Liver (tissue), 9 donors: Measurements from ENCODE around the gene KCTD3. TPM values are rescaled to one million over a fixed set of nuclear protein-coding genes. Genes with fewer than 3 reads are reported as not detected.
A peak's percentile ranks its signal among the peaks of the same experiment; 100 is the strongest.

ENCODE experiments used
- DNase-seq: peaks from one replicate; pipeline ENCODE4 v3.0.0-alpha.2; 2017; ENCODE audit warnings: low spot score
- H3K27ac ChIP-seq, 2 donors: one replicate each; pipeline ENCODE4 v1.7.0; 2013; ENCODE audit warnings: inconsistent platforms in 2 of 2, low read length in 2 of 2, control low read depth in 1 of 2, low read depth in 1 of 2, mild to moderate bottlenecking in 1 of 2
- H3K27me3 ChIP-seq, 4 donors: one replicate each; pipeline versions ENCODE4 v1.6.1 to v1.7.0; 2013; ENCODE audit warnings: low read length in 3 of 4, inconsistent platforms in 1 of 4, mild to moderate bottlenecking in 1 of 4, moderate library complexity in 1 of 4; ENCODE audit not compliant: control insufficient read depth in 4 of 4, insufficient read depth in 4 of 4
- H3K36me3 ChIP-seq, 4 donors: one replicate each; pipeline versions ENCODE4 v1.6.1 to v1.7.0; 2013; ENCODE audit warnings: low read length in 3 of 4, mild to moderate bottlenecking in 3 of 4, low read depth in 1 of 4, moderate library complexity in 1 of 4; ENCODE audit not compliant: control insufficient read depth in 4 of 4, insufficient read depth in 3 of 4
- H3K4me1 ChIP-seq, 4 donors: one replicate each; pipeline versions ENCODE4 v1.6.1 to v1.7.0; 2013; ENCODE audit warnings: low read length in 3 of 4, mild to moderate bottlenecking in 3 of 4, moderate library complexity in 1 of 4; ENCODE audit not compliant: control insufficient read depth in 4 of 4, insufficient read depth in 4 of 4
- H3K4me3 ChIP-seq, 3 donors: one replicate each; pipeline versions ENCODE4 v1.6.1 to v1.7.0; 2013; ENCODE audit warnings: low read length in 3 of 3, control low read depth in 1 of 3, low read depth in 1 of 3, mild to moderate bottlenecking in 1 of 3
- H3K9ac ChIP-seq, 2 donors: one replicate each; pipeline ENCODE4 v1.7.0; 2013; ENCODE audit warnings: low read length in 2 of 2, mild to moderate bottlenecking in 2 of 2, moderate library complexity in 2 of 2, control low read depth in 1 of 2, low read depth in 1 of 2
- H3K9me3 ChIP-seq, 4 donors: one replicate each; pipeline versions ENCODE4 v1.6.1 to v1.7.0; 2013; ENCODE audit warnings: low read length in 3 of 4; ENCODE audit not compliant: control insufficient read depth in 4 of 4
- EGR1 ChIP-seq, 2 donors: IDR thresholded peaks; 2 replicates each; pipeline ENCODE4 v1.6.1; 2016 to 2018; ENCODE audit warnings: antibody characterized with exemption in 2 of 2, low read depth in 2 of 2
- FOXA1 ChIP-seq: IDR thresholded peaks from 2 replicates; pipeline ENCODE4 v1.6.1; 2016; ENCODE audit warnings: antibody characterized with exemption
- FOXA2 ChIP-seq: IDR thresholded peaks from 2 replicates; pipeline ENCODE4 v1.6.1; 2016; ENCODE audit warnings: antibody characterized with exemption
- GABPA ChIP-seq, 2 donors: IDR thresholded peaks in 1 of 2; conservative IDR thresholded peaks in 1 of 2; 2 replicates each; pipeline ENCODE4 v1.6.1; 2016; ENCODE audit warnings: antibody characterized with exemption in 2 of 2, mild to moderate bottlenecking in 1 of 2, moderate library complexity in 1 of 2
- HNF4A ChIP-seq, 2 donors: conservative IDR thresholded peaks; 2 replicates each; pipeline ENCODE4 v1.6.1; 2016; ENCODE audit warnings: antibody characterized with exemption in 2 of 2, mild to moderate bottlenecking in 2 of 2
- HNF4G ChIP-seq: IDR thresholded peaks from 2 replicates; pipeline ENCODE4 v1.6.1; 2016; ENCODE audit warnings: antibody characterized with exemption
- JUND ChIP-seq, 2 donors: IDR thresholded peaks; 2 replicates each; pipeline ENCODE4 v1.6.1; 2016; ENCODE audit warnings: antibody characterized with exemption in 2 of 2
- NR2F2 ChIP-seq: IDR thresholded peaks from 2 replicates; pipeline ENCODE4 v1.6.1; 2016; ENCODE audit warnings: antibody characterized with exemption
- RAD21 ChIP-seq, 2 donors: IDR thresholded peaks; 2 replicates each; pipeline ENCODE4 v1.6.1; 2016; ENCODE audit warnings: antibody characterized with exemption in 2 of 2, mild to moderate bottlenecking in 2 of 2
- RXRA ChIP-seq, 2 donors: IDR thresholded peaks; 2 replicates each; pipeline ENCODE4 v1.6.1; 2017 to 2018; ENCODE audit warnings: antibody characterized with exemption in 2 of 2, mild to moderate bottlenecking in 1 of 2
- SP1 ChIP-seq: IDR thresholded peaks from 2 replicates; pipeline ENCODE4 v1.6.1; 2018; ENCODE audit warnings: antibody characterized with exemption, mild to moderate bottlenecking
- TAF1 ChIP-seq: conservative IDR thresholded peaks from 2 replicates; pipeline ENCODE4 v1.6.1; 2016; ENCODE audit warnings: antibody characterized with exemption, mild to moderate bottlenecking
- YY1 ChIP-seq: IDR thresholded peaks from 2 replicates; pipeline ENCODE4 v1.6.1; 2016; ENCODE audit warnings: antibody characterized with exemption, mild to moderate bottlenecking
- ZBTB33 ChIP-seq: IDR thresholded peaks from 2 replicates; pipeline ENCODE4 v1.6.1; 2016; ENCODE audit warnings: antibody characterized with exemption
- WGBS: extraction: QIAGEN DNeasy Blood & Tissue Kit; methylation state at CpG from one replicate; pipeline ENCODE4 v1.1.7; 2013; 5-methylcytosine and 5-hydroxymethylcytosine counted together
- polyA plus RNA-seq, 2 donors: library from polyadenylated mRNA; stranded (reverse) in 1 of 2; unstranded in 1 of 2; fragments of 200-250 nt in 1 of 2; fragments of >200 nt in 1 of 2; fragmentation: Nextera tagmentation in 1 of 2; extraction: Ambion mirVana in 1 of 2; gene quantifications; one replicate each; pipeline versions ENCODE4 v1.2.1 to v1.2.3, GENCODE V29; 2013 to 2015
- total RNA-seq, 2 donors: library from RNA; depleted of rRNA; stranded (reverse); fragments of >200 nt; gene quantifications; one replicate each; pipeline ENCODE4 v1.2.3, GENCODE V29; 2014
- TF ChIP-seq, protein P1 (sequence below): IDR thresholded peaks from 2 replicates; pipeline ENCODE4 v1.6.1; 2016; ENCODE audit warnings: antibody characterized with exemption
- TF ChIP-seq, protein P2 (sequence below): IDR thresholded peaks from 2 replicates; pipeline ENCODE4 v1.6.1; 2016; ENCODE audit warnings: antibody characterized with exemption, mild to moderate bottlenecking
- TF ChIP-seq, protein P3 (sequence below): IDR thresholded peaks from 2 replicates; pipeline ENCODE4 v1.6.1; 2016; ENCODE audit warnings: antibody characterized with exemption
- TF ChIP-seq, protein P4 (sequence below): fragments of 150-350 bp; IDR thresholded peaks from 2 replicates; pipeline ENCODE4 v1.5.1; 2017; ENCODE audit warnings: improper control_type of control experiment, low read depth, low read length; ENCODE audit not compliant: missing input control
- donor health status: healthy.
- donor health status: healthy.
- donor health status: healthy.
- donor health status: healthy.
- donor health status: healthy.

KCTD3 gene
- total RNA-seq (10 to 100 TPM; 28.7 to 58.7 TPM), polyA plus RNA-seq (10 to 100 TPM; 20.8 to 23.4 TPM)

DNA sequence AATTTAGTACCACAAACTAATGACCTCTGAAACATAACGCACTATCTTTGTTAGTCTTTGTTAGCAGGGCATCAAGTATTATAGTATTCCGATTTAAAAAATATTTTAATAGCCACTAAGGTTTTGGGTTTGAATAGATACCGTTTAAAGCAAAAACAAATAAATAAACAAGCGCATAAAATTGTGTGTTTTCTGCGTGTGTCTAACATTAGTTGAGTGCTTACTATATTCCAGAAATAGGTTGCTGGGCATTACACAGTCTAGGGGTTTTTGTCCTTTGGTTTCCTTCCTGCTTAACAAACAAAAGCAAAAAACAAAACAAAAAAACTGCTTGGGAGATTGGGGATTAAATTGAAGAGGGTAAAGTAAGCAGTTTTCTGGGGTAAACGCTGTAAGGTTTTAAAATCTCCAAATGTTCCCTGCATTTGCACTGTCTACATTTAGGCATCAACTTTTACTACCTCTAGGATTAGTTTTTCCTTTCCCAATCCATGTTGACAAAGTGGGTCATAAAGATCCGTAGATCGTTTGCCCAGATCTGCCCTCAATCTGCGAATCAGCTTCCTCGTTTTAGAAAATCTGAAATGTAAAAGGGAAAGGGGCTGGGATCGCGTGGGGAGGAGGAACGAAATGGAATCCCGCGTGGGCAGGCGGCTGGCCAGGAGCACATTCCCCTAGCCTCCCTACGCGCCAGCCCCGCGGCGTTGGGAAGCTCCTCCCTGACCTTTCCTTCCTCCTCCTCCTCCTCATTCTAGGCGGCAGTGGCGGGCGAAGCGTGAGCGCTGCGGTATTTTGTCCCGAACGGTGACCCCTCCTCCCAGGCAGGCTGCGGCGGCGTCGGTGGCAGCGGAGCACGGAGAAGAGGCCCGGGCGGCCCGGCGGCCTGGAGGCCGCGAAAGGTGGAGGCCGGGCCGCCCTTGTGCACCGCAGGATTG lies at the start of gene KCTD3:
KCTD3 (plus strand) TSS at position 749 of the 935 bp plus-strand sequence. CDS start 382 bp downstream, outside the sequence.
- H3K27me3 ChIP-seq: no peaks in the 10 kb centered on the region
- H3K4me1 ChIP-seq: peaks cover 5 to 24% (median 10%) of the 10 kb centered on the region in 4 donors
- no peaks in the 10 kb centered on the region for H3K36me3 ChIP-seq
- peak within 1 kb of the TSS; percentile 51 to 97 for H3K9ac ChIP-seq
- peak; percentile 78 for DNase-seq
- peak within 1 kb of the TSS; percentile 90 to 92 (median 91) for H3K4me3 ChIP-seq
- WGBS: 5% methylated on average over 44 of the region's 44 CpGs
- no peaks in the 10 kb centered on the region for H3K9me3 ChIP-seq
- peak in 1 of 2 donors; percentile 39 for TF ChIP-seq HNF4A (conservative IDR thresholded peaks at IDR 0.05)
- peak in 1 of 2 donors; percentile 24 for TF ChIP-seq GABPA (IDR thresholded peaks at IDR 0.05 in 1 of 2, conservative IDR thresholded peaks at IDR 0.05 in 1 of 2)
- peak; percentile 52 for TF ChIP-seq SP1
- peak; percentile 77 for TF ChIP-seq FOXA2
- peak; percentile 6 to 20 for TF ChIP-seq RAD21 (IDR thresholded peaks at IDR 0.05)
- no peak for TF ChIP-seq FOXA1
- TF ChIP-seq, protein P1, sequence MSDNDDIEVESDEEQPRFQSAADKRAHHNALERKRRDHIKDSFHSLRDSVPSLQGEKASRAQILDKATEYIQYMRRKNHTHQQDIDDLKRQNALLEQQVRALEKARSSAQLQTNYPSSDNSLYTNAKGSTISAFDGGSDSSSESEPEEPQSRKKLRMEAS: peak; percentile 53
- TF ChIP-seq, protein P2, sequence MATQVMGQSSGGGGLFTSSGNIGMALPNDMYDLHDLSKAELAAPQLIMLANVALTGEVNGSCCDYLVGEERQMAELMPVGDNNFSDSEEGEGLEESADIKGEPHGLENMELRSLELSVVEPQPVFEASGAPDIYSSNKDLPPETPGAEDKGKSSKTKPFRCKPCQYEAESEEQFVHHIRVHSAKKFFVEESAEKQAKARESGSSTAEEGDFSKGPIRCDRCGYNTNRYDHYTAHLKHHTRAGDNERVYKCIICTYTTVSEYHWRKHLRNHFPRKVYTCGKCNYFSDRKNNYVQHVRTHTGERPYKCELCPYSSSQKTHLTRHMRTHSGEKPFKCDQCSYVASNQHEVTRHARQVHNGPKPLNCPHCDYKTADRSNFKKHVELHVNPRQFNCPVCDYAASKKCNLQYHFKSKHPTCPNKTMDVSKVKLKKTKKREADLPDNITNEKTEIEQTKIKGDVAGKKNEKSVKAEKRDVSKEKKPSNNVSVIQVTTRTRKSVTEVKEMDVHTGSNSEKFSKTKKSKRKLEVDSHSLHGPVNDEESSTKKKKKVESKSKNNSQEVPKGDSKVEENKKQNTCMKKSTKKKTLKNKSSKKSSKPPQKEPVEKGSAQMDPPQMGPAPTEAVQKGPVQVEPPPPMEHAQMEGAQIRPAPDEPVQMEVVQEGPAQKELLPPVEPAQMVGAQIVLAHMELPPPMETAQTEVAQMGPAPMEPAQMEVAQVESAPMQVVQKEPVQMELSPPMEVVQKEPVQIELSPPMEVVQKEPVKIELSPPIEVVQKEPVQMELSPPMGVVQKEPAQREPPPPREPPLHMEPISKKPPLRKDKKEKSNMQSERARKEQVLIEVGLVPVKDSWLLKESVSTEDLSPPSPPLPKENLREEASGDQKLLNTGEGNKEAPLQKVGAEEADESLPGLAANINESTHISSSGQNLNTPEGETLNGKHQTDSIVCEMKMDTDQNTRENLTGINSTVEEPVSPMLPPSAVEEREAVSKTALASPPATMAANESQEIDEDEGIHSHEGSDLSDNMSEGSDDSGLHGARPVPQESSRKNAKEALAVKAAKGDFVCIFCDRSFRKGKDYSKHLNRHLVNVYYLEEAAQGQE: no peak
- no peak for TF ChIP-seq EGR1 (IDR thresholded peaks at IDR 0.05; ENCODE audit: low read depth in 2 of 2)
- TF ChIP-seq, protein P3, sequence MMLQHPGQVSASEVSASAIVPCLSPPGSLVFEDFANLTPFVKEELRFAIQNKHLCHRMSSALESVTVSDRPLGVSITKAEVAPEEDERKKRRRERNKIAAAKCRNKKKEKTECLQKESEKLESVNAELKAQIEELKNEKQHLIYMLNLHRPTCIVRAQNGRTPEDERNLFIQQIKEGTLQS: peak; percentile 23
- TF ChIP-seq ZBTB33: peak; percentile 28
- TF ChIP-seq HNF4G: no peak
- peak; percentile 35 to 65 for TF ChIP-seq RXRA (IDR thresholded peaks at IDR 0.05)
- TF ChIP-seq, protein P4, sequence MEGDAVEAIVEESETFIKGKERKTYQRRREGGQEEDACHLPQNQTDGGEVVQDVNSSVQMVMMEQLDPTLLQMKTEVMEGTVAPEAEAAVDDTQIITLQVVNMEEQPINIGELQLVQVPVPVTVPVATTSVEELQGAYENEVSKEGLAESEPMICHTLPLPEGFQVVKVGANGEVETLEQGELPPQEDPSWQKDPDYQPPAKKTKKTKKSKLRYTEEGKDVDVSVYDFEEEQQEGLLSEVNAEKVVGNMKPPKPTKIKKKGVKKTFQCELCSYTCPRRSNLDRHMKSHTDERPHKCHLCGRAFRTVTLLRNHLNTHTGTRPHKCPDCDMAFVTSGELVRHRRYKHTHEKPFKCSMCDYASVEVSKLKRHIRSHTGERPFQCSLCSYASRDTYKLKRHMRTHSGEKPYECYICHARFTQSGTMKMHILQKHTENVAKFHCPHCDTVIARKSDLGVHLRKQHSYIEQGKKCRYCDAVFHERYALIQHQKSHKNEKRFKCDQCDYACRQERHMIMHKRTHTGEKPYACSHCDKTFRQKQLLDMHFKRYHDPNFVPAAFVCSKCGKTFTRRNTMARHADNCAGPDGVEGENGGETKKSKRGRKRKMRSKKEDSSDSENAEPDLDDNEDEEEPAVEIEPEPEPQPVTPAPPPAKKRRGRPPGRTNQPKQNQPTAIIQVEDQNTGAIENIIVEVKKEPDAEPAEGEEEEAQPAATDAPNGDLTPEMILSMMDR: no peak
- TF ChIP-seq YY1: peak; percentile 48
- TF ChIP-seq JUND (IDR thresholded peaks at IDR 0.05): no peak
- TF ChIP-seq TAF1: peak; percentile 61
- TF ChIP-seq NR2F2: peak; percentile 66
- peak within 1 kb of the TSS; percentile 90 to 92 for H3K27ac ChIP-seq
